EL (cell line): ENCODE data around the gene KIF18B.

Experiments used
- DNase-seq: peaks from one replicate; pipeline ENCODE4 v3.0.0-alpha.2; 2016

Gene KIF18B

DNA sequence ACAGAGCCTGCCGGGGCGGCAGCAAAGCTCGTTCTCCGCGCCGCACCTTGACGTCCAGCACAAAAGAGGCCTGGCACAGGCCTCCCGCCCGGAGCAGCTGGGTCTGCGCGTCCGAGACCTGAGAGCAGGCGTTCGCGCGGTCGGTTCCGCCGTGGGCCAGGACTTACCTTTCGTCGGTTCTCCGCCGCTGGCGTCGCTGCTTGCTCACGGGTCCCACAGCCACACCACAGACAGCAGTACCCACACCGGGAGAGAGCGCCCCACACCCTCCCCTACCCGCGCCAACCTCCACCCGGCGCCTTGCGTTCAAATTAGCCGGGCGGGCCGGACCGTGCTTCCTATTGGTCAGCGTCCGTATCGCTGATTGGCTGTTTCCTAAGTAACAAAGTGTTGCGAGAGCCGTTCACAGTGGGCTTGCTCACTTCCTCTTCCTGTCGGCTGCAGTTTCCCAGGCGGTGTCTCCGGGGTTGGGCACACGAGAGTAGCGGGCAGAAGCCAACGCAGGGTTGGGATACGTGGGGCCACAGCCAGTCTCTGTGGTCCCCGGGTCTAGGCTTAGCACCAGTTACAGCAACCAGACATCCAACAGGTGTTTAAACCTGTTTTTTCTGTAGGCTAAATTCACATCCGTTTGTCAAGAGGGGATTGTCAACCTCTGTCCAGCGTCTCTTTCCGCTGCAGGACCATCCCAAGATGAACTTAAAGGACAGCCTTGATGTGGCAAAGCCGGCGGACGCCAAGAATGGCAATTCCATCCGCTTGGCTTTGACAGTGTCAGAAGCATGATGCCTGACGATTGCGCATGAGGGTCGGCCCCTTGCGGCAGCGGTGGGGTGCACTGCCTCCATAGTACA lies at the start of gene KIF18B:
Gene KIF18B, minus strand, starts transcription at position 313 of the 854 bp plus-strand sequence. CDS start 11,429 bp downstream, outside the sequence.
- peak; percentile 98 for DNase-seq

DNA sequence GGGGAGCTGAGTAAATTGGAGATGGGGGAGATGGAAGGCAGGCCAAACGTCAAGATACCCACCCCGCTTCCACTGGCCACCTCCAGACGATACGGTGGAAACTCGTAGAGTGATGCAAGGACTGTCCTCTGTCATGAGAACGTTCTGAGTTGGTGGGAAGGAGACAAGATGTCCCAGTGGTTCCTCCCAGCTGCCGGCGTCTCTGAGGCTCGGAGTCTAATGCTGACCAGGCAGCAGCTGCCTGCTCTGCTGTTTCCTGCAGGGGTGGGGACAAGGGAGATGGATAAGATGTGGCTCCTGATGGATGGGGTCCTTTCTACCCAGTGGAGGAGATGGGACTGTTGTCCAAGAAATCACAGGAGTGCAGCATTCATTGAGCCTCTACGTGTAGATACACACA lies 48.7 kb upstream of the KIF18B start:
- no peak for DNase-seq

- no peak for DNase-seq
Observed at GRCh38 chr17:44995436-44996001, 47.9 kb upstream of the KIF18B start.

GRCh38 chr17:44992242-44992939 lies 44.8 kb upstream of the KIF18B start:
- no peak for DNase-seq

- no peak for DNase-seq
Observed at GRCh38 chr17:44990994-44991393, 43.4 kb upstream of the KIF18B start.

- DNase-seq: no peak
Observed at GRCh38 chr17:44989552-44990138, 42.1 kb upstream of the KIF18B start.

- DNase-seq: no peak
Observed at GRCh38 chr17:44988044-44988942, 40.7 kb upstream of the KIF18B start.

DNA sequence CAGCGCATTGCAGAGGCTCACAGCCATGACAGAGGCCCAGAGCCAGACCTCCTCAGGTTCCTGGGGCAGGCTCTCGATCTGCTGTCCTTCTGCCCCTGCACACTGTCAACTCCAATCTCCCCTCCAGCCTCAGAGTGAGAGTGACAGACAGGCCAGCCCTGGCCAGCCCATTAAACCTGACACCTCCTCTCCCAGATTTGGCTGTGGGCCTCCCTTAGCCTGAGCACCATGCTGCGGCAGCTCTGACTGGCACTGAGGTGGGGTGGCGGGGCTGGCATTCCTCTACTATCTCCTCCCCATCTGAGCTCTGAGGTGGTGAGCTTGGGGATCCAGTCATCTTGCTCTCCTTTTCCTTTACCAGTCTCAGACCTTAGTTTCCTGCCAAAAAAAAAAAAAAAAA lies 36.0 kb upstream of the KIF18B start:
- no peak for DNase-seq

DNA sequence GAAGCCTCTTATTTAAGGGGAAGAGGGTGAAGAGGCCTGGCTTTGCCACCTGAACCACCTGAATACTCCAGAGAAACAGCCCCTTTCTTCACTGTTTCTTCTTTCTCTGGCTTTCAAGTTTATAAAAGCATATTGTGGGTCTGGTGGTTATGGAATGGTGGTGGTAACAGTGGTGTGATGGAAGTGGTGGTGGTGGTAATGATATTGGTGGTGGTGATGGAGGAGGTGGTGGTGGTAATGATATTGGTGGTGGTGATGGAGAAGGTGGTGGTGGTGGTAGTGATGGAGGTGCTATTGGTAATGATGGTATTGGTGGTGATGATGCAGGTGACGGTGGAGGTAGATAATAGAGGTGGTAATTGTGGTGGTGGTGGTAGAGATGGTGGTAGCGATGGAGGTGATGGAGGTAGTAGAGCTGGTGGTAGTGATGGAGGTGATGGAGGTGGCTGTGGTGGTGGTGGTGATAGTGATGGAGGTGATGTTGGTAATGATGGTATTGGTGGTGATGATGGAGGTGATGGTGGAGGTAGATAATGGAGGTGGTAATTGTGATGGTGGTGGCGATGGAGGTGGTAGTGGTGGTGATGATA lies 34.6 kb upstream of the KIF18B start:
- no peak for DNase-seq

DNA sequence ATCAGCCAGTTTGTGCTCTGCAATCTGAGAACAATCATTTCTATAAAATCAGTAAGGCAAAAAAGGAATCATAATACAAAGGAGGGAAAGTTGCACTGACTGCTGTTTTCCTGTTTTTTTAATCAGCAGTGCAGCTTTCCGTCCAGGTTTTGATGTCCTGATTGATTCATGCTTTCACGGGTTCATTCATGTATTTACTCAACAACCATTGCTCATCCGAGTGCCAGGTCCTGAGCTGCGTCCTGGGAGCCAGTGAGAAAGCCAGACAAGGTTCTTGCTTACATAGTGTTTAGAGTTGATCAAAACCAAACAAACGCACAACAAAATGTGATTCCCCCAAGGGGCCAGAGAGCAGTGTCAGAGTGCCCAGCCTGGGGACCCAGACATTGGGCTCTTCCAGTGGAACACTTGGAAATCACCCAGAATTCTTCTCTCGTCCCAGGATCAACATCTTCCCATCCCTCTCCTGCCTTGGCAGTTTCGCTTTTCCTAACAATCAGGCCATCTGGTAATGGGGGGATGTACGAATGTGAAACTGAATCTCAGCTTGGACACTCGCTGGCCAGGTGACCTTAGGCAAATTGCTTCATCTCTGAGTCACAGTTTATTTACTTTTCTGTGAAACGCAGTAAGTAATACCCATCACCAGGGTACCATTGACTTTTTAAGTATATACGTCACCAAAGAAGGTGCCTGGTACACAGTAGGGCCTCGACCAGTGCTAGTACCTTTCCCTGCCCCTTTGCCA lies 33.8 kb upstream of the KIF18B start:
- peak; percentile 80 for DNase-seq

DNA sequence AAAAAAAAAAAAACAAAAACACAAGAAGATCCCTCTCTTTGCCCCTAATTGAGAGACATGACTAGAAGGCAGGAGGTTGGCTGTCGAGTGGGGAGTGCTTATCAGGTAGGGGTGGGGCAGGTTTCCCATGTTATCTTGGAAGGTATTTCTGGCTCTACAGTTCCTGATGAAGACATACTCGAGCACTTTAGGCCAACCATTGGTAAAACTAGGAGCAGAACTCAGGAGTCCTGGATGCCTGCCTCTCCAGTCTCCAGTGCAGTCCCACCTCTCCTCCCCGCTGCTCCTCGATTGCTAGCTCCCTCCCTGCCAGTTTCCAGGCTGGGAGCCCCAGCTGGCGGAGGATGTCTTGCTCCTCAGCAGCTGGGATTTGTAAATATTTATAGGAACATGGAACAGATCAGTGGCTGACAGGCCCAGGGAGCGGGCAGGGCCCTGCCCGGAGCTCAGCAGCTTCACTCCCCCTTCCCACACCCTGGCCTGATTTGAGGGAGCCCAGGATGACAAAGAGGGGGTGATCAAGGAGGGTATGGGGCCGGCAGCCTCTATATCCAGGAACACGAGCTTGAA lies 31.9 kb upstream of the KIF18B start:
- no peak for DNase-seq

DNA sequence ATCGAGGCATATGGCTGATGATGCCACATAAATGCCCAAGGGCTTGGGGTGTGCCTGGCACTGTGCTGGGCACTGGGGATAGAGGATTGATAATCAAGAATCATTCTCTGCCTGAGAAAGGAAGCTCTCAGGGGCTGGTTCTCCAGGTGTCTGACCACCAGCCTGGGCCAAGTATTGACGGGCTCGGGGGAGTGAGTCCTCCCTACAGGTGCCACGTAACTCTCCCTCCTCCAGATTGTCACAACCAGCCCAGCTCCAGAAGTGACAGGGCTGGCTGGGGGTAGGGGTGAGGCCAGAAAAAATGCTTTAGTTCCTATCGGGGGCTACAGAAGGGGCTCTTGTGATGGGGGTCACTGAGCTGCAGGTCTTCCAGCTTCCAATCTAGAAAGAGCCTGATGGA lies 31.2 kb upstream of the KIF18B start:
- DNase-seq: no peak

DNA sequence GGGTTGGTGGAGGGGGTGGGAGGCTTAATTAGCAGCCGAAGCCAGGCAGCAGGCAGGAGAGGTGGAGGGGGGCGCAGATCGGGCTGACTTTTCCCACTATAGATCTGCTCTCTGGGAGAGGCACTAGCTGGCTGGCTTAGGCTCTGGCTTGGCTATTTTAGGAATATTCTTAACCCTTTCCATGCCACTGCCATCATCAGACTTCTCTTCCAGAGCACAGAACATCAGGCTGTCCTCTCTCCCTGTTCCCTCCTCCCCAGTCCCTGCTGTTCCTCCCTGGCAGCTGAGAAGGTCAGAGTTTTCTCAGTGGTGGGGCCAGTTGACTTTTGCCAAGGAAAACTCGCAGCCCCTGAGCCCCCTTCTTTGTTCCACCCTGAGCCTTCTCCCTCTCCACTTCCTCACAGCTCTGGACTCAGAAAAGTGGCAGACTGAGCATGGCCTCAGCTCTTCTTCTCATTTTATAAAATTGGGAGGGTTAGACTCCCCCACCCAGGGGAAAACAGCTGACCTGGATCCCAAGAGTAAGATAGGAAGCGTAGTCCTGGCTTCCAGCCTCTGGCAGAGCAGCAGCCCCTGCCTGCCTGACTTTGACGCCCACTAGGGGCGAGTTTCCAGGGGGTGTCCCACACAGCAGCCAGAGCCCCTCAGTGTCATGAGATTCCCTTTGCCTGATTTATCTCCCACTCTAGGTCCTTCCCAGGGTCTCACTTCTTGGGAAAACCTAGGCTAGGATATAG lies 30.4 kb upstream of the KIF18B start:
- DNase-seq: no peak

GRCh38 chr17:44977065-44977464 lies 29.5 kb upstream of the KIF18B start:
- DNase-seq: no peak

DNA sequence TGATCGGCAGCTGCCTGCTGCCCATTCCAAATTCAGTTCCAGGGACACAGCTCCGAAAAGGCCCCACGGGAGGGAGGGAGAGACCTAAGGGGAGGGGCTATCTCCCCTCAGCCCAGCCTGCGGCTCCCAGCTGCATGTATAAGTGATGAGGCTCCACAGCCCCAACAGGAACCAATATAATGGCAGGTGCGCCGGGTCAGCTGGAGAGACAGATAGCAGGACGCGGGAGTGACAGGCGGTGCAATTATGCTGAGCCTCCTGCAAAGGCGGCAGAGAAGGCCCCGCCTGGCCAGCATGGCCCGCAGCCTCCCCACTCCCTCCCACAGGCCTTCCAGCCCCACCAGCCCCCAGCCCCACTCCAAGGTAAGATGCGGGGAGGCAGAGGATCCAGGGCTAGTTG lies 28.6 kb upstream of the KIF18B start:
- no peak for DNase-seq

- DNase-seq: peak; percentile 92
Observed at GRCh38 chr17:44972953-44973352, 25.4 kb upstream of the KIF18B start.

DNA sequence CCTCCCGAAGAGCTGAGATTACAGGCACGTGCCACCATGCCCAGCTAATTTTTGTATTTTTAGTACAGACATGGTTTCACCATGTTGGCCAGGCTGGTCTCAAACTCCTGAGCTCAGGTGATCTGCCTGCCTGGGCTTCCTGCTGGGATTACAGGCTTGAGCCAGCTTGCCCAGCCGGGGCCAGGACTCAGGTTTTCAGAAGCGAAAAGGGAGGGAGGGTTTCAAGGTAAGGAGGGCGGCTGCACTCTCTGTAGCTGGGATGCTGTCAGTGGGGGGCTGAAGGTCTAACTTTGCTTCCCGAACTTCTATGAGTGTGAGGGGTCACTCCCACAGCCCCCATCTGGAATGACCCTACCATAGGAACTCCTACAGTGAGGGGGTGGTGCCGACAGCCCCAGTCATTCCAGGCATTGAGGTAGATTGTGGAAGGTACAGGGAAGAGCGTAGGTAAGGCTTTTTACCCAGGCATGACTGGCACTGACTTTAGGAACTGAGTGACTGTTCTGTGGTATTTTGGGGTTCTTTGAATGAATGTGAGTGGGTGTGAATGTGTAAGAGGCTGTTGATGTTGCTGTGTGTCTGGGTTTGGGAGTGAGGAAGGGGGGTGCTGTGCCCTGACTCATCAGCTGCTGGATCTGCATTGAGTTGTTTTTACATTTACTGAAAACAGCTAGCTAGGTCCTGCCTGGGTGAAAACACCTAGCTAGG lies 24.4 kb upstream of the KIF18B start:
- DNase-seq: peak; percentile 77

DNA sequence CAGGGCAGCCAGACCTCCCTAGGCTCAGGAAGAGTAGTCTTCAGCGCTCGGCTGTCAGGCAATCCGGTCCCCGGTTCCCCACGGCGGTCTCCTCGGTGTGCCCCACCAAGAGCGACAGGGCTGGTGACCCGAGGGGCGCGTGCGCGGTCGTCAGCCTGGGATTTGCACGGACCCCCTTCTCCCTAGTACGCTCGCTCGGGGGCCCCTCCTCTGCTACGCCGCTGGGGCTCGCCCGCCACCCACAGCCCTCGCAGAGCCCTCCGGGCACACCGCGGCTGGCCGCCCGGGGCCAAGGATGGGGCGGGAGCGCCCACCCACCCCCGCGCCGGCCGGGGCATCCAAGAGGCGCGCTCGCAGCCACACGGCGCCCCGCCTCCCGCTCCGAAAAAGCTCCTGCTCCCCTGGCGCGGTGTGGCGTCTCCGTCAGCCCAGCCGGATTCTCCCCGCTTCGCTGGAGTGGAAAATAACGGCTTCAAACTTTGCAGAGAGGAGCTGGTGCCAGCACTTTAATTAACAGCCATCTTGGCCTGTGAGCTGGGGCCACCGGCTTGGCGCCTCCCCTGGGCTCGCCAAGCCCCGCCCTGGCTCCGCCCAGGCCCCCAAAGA lies 22.7 kb upstream of the KIF18B start:
- DNase-seq: peak; percentile 44

- no peak for DNase-seq
Observed at GRCh38 chr17:44969144-44969780, 21.7 kb upstream of the KIF18B start.
